T-helper 22 cell (primary cell): ENCODE measurements around the gene AGPAT2.
"Not testable (repeated sequence)": the region's sequence is repeated elsewhere in the genome, so short reads cannot be mapped to it uniquely, and the experiment has no call there.

Source experiments
- DNase-seq: peaks from one replicate; pipeline ENCODE4 v3.0.0-alpha.2; 2020; ENCODE audit warnings: low read depth

The AGPAT2 gene

DNA sequence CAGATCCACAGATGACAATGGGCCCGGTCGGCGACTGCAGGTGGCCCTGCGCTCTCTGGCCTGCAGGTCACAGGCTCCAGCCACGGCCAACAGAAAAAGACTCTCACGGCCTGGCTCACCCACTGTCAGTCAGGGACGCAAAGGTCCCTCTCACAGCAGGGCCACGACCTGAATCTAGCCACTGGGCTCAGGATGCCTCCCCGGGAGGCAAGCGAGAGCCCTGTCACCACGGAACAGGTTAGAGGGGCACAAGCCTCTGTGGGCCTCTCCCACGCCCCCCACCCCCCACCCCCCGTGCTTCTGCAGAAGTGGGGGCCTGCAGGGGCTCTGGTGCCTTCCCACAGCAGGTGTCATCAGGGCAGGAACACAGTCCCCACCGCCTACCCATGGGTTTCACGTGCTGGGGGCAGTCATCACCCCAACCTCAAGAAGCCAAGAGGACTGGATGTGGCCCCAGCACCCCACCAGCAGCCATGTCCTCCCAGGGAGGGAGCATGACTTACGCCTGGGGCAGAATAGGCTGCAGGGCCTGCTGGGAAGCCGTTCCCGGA, 41.8 kb downstream of the AGPAT2 start:
- no peak for DNase-seq

DNA sequence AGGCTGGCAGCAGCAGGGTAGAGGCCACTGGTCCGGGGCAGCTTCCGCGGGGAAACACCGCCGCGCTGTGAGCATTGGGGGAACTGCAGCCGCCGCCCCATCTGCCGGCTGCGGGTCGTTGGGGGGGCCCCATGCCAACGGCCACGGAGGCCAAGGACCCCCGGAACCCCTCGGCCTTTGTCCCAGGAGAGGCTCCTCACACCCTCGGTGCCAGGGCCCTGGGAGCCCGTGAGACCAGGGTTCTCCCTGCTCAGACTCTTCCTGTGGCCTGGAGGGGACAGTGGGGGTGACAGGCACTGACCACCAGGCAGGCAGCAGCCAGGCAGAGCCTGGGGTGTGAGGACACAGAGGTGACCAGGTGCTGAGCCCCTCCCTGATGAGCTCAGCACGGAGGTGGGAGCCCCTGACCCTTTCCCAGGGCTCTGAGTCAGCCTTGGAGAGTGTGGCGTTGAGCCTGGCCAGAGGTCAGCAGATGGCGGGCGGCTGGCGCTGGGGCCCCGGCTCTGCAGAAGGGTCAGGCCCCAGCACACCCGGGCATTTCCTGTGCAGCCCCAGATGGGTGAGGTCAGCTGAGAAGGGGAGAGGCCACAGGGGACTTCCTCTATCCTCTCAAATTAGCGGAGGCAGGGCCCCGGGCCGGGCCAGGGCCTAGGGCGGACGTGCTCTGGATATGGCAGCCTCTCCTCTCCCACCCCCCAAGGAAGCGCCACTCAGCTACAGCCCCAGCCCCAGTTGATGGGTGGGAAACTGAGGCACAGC, 42.5 kb downstream of the AGPAT2 start:
- DNase-seq: no peak

DNA sequence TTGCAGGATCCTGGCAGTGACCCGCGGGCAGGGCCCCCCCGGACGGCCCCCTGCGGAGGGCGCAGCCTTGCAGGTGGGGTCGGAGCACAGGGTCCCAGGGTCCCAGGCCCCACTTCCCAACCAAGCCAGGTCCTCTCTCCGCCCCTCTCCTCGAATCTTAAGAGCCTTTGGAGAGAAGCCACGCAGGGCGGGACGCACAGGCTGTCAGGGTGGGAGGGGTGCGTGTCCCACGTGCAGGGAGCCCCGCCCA, 43.0 kb downstream of the AGPAT2 start:
- DNase-seq: peak; percentile 32

DNA sequence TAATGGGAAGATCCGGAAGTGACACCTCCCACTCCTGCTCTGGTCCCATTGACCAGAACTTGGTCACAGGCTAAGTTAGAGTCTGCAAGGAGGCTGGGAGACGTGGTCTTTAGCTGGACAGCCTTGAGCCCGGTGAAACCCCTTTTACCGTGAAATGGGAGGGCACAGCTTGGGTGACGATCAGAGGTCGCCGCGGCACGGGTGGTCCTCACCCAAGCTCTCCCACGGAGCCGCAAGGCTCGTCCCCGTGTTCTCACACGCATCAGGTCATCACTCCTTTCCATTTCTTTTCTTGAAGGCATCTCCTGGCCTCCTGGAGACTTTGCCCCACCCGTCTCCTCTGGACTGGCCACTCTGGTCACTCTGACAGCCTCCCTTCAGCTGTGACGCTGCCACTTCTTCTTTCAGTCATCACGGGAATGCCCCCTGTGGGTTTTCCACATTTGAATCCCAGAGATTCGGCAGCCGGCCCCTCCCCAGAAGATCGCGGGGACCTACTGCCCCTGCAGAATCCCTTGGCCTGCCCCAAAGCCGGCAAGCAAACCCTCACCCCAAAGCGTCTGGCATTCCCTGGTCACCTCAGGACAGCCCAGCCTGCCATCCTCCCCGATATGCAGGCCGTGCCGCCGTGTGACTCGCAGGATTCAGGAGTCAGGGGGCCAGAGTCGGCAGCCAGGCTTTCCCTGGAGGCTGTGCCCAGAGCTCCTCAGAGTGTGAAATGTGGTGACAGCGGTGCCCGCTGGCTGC, 43.5 kb downstream of the AGPAT2 start:
- DNase-seq: no peak

DNA sequence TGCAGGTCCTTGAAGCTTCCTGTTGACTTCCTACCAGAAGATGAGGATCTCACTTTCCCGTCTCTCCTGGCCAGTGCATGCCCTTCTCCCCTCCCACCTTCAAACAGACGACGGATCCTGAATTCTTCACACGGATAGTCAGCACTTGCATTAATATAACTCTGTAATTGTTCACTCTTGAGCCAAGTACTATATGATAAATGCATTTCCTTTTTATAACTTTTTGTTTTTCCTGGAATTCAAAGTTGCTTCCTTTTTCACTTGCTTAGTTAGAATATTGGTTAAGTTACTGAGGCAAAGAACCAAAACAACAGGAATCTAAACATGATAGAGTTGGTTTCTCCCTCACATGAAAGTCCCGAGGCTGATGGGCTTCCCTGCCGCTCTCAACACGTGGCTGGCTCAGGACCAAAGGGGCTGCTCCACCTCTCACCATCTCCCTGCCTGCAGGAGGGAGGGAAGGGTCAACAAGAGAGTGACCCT, 44.8 kb downstream of the AGPAT2 start:
- no peak for DNase-seq

DNA sequence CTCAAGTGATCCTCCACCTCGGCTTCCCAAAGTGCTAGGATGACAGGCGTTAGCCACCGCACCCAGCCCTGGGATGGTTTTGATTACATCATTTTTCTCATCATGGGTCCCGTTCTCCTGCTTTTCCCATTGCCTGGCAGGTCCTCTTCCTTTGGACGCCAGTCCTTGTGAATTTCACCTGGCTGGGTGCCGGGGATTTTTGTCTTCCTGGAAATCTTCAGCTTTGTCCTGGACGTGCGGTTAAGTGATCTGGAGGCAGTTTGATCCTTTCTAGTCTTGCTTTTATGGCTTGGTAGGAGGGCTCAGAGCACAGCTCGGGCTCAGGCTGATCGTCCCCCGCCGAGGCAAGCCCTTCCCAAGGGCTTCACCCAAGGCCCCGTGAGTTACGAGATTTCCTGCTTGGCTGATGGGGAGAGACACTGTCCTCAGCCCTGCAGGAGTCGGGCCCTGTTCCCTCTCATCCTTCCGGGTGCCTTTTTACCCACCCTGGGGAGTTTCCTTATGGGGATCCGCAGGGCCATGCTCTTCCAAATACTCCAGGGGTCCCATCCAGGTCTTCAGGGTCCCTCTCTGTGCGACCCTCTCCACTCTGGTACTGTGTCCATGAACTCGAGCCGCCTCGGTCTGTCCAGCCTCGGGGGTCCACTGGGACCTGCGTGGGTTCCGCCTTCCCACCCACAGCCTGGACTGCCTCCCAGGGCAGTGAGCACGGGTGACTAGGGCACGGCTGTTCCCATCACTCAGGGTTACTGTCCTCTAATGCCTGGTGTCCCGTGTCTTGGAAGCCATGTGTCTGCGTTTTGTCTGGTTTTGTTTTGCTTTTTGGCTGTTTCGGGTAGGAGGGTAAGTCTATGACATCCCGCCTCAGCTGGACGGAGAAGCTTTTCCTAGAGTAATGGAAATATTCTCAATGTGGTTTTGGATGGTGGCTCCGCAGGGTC, 46.8 kb downstream of the AGPAT2 start:
- no peak for DNase-seq

DNA sequence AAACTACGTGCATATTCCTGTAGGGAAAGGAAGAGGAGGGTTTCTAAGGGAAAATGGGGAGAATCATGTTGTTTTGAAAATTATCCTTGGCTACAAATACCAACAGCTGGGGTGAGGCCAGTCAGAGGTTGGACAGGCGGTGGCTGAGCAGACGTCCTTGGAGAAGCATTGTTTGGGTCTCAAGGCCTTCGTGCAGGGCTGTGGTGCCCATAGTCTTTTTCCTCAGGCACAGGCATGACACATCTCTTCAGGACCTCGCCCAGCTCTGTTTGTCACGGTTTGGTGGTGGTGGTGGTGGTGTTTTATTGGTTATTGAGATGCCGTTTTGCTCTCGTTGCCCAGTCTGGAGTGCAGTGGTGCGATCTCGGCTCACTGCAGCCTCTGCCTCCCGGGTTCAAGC, 52.4 kb downstream of the AGPAT2 start:
- no peak for DNase-seq

DNA sequence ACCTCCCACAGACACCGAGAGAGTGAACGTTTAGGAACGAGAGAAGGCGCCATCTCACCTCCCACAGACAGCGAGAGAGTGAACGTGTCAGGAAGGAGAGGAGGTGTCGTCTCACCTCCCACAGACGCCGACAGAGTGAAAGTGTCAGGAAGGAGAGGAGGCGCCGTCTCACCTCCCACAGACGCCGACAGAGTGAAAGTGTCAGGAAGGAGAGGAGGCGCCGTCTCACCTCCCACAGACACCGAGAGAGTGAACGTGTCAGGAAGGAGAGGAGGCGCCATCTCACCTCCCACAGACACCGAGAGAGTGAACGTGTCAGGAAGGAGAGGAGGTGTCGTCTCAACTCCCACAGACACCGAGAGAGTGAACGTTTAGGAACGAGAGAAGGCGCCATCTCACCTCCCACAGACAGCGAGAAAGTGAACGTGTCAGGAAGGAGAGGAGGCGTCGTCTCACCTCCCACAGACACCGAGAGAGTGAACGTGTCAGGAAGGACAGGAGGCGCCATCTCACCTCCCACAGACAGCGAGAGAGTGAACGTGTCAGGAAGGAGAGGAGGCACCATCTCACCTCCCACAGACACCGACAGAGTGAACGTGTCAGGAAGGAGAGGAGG, 54.7 kb downstream of the AGPAT2 start:
- not testable (repeated sequence) for DNase-seq

DNA sequence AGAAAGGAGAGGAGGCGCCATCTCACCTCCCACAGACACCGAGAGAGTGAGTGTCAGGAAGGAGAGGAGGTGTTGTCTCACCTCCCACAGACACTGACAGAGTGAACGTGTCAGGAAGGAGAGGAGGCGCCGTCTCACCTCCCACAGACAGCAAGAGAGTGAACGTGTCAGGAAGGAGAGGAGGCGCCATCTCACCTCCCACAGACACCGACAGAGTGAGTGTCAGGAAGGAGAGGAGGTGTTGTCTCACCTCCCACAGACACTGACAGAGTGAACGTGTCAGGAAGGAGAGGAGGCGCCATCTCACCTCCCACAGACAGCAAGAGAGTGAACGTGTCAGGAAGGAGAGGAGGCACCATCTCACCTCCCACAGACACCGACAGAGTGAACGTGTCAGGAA, 55.2 kb downstream of the AGPAT2 start:
- DNase-seq: not testable (repeated sequence)

DNA sequence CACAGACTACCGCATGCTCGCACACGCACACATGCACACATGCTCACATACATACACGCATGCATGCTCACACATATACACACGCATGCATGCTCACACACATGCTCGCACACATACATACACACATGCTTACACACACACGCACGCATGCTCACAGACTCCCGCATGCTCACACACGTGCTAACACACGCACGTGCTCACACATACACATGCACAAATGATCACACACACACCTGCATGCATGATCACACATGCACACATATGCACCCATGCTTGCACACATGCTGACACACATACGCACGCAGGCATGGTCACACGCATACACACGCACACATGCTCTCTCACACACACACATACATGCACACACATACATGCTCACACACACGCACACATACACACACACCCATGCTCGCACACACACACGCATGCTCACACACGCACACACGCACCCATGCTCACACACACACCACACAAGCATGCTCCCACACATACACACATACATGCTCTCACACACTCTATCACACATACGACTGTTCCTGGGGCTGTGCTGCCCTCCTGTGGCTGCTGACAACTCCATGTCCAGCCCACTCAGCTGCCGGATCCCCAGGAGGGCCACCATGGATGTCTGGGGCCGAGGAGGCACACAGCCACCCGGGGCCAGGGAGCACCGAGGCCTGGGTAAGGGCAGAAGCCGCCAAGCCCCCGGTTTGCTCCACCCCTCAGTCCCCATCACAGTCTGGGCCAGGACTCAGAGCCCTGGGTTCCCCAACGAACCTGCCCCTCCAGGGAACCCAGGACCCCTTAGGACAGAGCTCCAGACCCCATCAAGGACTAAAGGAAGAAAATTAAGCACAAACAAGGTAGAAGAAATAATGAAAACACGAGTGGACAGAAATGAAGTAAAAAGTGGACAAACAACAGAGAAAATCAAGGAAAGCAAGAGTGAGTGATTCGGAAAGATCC, 55.9 kb downstream of the AGPAT2 start:
- peak; percentile 64 for DNase-seq

DNA sequence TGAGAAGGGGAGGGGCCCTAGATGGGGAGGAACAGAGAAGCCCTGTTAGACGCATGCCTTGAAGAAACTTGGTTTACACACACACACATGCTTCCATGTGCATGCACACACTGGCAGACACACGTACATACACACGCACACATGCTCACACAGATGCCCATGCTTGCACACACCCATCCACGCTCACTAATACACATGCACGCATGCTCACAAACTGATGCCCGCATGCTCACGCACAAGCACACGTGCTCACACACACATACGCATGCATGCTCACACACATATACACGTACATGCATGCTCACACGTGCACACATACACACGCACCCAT, 56.6 kb downstream of the AGPAT2 start:
- no peak for DNase-seq

DNA sequence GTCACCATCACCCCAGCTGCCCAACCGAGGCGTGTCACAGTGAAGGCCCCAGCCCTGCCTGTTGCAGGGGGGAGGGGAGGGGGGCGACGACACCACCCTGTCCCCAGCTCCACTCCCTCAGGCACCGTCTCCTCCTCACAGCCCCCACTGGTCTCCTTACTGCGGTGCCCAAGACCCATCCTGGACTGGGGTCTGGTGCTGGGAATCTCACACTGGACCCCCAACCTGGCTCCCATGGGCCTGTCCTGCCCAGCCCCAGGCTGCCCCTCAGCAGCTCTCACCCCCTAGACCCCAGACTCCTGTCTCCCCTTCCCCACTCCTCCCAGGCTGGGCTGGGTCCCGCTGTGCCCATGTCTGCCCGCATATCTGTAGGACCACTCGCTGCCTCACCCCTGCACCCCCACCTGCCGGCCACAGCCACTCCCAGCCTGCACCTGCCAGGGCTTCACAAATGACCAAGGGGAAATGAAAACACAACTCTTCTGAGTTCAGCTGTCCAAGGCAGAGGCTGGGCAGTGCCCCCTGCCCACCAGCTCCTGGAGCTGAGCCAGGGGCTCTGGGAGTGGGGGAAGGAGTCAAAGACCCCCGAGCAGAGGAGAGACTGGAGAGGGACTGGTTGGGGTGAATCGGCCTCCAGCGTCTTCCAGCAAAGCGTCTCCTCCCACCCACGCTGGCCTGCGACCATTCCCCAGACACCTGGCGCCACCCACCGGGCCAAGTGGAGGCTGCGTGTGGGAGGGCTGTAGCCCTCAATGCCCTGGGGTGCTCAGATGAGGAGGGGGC, 57.2 kb downstream of the AGPAT2 start:
- no peak for DNase-seq

DNA sequence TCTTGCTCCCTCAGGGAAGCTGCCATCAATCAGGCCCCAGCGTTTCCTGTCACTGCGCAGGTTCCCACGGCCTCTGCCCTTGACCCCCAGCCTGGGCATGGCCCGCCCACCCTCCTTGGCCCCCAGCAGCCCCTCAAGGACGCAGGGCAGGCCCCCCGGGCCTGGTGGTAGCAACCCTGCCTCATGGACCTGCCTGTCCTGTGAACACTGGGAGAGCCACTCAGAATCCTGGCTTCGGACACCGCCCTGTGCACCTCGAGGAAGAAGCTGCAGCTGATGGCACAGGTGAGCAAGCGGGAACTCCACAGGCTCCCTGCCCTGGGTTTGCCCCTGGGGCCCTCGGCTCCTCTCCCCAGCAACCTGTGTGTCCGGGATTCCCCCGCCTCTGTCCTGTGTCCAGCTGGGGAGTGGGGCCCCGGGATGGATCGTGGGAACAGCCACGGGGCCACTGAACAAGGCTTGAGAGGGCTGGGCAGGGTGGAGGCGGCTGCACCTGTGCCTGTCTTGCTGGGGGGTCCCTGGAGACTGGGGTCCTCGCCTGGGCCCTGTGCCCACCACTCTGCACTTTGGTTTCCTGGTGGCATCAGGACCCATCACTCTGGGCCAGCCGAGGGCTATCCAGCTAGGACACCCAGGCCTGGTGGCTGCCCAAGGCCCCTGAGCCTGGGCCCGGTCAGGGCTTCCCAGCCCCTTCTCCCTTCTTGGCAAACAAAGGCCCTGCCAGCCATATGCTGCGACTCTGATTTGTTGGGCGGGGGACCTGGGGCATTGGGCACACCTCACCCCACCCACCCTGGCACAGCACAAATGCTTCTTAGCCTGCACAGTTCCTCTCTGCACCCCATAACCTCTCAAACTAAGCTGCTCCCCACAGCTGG, 58.0 kb downstream of the AGPAT2 start:
- DNase-seq: no peak

DNA sequence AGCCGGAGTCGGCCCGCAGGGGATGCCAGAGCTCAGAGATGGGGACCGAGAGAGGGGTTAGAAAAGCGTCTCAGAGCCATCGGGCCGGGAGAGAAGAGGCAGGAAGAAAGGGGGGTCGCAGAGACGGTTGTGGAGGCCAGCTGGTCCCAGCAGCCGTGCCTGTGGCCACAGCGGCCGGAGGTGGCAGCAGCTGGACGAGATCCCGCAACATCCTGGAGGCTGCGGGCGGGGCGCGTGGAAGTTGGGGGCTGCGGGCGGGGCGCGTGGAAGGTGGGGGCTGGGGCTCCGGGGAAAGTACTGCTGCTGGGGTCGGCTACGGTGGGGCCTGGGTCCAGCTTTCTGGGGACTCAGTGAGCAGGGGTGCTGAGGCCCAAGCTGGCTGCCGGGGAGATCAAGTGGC, 59.0 kb downstream of the AGPAT2 start:
- DNase-seq: no peak

DNA sequence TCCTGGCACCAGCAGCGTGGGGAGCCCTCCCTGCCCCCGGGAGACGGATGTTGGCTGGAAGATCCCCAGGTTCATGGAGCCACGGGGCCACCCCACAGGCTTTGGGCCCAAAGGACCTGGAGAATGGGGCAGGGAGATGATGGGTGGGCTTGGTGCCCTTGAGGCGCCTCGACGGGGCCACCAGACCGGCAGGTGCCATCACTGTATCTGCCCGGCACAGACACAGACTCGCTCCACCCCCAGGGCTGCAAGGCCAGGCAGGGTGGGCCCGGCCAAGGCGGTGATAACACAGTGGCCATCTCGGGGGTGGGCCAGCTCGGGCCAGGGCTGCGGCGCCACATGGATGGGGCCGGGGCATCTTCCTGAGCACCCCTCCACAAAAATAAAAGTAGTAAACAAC, 59.6 kb downstream of the AGPAT2 start:
- DNase-seq: no peak

DNA sequence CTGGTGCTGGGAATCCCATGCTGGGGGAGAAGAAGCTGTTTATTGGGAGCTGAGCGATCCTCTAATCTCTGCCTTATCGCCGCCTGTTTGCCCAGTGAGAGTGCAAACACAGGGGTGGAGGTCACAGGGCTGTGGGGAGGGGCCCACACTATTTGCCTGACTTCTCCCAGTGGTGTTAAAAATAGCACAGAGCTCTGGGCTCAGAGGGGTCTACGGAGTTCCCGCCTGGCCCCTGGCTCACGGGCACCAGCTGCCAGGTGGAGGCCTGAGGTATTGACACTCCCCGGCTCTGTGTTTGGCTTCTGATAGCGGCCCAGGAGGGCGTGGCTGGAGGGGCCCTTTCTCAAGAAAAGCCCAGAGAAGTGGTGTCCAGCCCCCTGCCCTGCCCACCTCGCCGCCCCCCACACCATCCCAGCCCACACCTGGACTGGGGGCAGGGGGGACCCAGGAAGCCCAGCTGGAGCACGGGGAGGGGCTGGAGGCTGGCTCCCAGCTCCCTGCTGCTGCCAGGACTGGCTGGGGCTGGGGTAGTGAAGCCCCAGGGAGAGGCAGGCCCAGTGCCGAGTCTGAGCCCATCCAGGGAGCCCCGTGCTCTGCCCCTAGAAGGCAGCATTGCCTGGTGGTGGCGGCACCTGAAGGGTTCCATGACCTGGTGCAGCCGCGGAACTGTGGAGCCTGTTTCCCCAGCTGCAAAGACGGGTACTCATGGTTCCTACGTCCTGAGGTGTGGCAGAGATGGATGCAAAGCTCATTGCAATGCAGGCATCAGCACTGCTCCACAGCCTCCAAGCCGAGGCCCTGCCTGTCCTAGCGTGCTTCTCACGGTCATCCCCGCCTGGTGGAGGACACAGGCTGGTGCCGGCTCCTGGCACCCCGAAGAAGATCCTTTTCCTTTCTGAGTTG, 60.3 kb downstream of the AGPAT2 start:
- no peak for DNase-seq

DNA sequence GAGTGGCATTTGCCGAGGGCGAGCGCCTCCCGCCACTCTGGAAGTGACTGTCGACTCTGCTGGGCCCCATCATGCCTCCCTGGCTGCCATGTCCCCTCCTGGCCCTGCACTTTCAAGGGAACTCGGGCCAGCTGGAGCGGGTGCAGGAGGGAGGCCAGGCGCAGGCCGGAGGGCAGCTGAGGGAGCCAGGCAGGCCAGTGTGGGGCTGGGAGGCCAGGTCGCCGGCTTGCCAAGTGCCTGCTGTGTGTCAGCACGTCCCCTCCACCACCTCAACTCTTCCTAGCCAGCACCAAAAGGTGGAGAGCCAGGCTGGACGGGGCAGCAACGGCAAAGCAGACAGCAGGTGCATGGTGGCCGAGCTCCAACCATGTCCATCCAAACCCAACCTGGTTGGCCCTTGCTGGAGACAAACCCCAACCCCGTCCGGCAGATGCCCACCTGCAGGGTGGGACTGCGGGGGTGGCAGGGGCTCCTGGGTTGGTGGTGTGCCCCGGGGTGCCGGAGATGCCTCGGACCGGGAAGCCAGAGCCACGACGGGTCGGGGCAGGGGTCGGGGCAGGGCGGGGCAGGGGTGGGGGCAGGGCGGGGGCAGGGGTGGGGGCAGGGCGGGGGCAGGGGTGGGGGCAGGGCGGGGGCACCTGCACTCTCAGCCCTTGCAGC, 61.1 kb downstream of the AGPAT2 start:
- DNase-seq: no peak
